ENCODE measurements around the gene BTG3.

BTG3 gene

DNA sequence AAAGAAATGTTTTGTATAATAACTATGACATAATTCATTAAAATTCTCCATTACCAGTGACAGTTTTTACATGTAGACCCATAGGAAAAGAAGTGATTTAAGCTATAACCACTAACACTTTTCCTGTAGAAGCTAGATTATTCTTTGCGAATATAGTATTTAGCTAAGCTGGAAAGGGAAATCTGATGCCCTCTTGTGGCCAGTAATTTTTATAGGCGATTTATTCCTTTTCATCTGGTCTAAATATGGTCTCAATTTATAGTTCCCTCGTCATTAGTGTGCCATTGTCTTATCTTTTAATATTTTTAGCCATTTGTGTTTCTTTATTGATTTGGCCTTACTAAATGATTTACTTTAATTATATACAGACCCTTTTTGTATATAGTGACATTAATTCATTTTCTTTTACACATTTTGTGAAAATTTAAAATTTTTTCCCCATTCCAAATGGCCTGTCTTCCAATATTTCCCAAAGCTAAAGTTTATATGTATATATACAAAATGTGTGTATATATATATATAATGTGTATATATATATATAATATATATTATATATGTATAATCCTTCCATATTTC lies 26.7 kb downstream of the BTG3 start:
- no peak for DNase-seq (ENCODE audit: low read depth in 2 of 2, low spot score in 1 of 2)

DNA sequence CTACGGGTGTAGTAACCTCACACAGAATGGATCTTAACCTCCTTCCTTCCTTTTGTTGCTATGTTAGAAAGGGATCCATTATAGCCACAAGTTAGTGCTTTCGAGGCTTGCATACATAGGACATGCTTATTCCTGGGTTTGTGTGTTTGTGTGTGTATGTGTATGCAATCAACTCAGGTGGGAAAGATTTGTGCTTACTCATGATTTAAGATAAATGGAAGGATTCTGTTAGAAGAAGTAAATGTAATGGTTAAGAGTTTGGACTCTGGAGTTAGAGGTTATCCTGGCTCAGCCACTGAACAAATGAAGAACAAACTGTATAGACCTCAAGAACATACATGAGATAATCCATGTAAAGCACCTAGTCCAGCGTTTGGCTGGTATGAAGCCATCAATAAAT lies 28.8 kb downstream of the BTG3 start:
- no peak for DNase-seq (ENCODE audit: low read depth in 2 of 2, low spot score in 1 of 2)

DNA sequence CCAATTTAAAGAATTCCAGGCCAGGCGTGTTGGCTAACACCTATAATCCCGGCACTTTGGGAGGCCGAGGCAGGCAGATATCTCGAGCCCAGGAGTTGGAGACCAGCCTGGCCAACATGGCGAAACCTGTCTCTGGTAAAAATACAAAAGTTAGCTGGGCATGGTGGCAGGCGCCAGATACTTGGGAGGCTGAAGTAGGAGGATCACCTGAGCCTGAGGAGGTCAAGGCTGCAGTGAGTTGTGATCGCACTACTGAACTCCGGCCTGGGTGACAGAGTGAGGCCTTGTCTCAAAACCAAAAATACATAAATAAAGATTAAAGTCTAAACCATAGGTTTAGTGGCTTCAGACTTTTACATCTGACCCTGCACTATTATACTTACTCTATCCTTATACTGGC lies 32.4 kb downstream of the BTG3 start:
- no peak for DNase-seq (ENCODE audit: low read depth in 2 of 2, low spot score in 1 of 2)

DNA sequence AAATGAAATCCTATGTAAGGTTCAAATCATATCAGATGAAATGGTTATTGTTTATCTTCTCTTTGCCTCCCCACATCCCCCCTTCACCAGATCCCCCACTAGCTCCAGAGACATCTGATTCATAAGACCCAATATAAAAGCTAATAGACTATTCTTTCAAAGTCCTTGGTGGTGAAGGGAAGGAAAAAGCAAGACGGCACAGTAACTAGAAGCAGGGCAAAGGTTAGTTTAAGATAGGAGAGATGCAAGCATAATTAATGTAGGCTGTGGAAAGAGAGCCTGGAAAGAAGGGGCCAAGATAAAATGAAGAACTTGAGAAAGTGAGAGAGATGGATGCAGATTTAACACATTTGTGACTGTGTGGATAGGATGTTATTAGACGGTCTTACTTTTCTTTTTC lies 33.8 kb downstream of the BTG3 start:
- DNase-seq (ENCODE audit: low read depth in 2 of 2, low spot score in 1 of 2), result no peak

DNA sequence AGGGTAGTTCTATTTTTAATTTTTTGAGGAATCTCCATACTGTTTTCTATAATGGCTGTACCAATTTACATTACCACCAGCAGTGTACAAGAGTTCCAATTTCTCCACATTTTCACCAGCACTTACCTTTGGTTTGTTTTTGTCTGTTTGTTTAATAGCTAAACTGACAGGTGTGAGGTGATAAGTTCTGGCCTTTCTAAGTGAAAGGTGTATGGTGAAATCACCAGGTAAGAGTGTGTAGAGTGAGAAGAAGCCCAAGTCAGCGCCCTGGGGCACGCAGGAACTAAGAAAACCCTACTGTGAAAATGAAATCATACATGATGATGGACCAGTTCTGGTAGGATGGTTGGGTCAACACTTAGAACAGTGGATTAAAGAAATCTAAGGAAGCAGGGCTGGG lies 34.5 kb downstream of the BTG3 start:
- no peak for DNase-seq (ENCODE audit: low read depth in 2 of 2, low spot score in 1 of 2)

DNA sequence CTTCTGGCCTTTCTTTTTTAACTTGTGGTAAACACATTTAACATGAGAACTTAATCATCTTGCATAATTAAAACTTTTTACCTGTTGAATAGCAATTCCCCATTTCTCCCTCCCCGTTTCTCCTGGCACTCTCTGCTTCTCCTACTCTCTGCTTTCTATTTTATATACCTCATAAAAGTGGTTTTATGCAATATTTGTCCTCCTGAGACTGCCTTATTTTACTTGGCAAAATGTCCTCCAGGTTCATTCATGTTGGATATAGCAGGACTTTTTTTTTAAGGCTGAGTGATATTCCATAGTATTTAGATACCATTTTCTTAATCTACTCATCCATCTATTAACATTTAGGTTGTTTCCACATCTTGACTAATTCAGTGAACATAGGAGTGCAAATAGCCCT lies 35.0 kb downstream of the BTG3 start:
- no peak for DNase-seq (ENCODE audit: low read depth in 2 of 2, low spot score in 1 of 2)

DNA sequence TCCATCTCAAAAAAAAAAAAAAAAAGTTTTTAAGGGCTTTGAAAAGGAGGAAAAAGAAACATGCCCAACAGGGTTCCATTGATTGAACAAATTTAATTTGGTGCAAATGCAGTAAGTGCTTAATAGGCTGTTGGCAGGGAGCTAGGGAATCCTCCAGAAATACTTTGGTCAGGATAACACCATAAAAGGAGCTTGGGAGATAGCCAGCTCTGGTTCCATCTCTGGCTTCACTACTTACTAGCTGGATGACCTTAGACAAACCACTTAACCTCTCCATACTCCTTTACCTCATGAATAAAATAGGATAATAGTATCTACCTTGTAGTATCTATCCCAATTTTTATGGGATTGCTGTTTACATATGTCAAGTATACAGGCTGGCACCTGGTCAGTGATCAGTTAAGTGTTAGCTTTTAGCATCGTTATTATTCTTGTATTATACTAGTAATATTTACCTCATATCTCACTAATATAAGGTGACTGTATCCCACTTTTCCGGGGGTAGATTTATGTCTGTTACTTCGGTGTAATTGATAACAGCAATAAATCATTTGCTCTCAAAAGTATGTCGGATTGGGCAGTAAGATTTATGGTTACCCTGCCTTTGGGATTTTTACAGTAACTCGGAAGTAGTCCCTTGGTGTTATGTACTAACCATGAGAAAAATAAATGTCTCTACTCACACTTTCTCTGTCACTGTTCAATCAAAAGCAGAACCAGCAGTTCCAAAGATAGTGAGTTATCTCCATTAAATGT lies 36.4 kb downstream of the BTG3 start:
- DNase-seq (ENCODE audit: low read depth in 2 of 2, low spot score in 1 of 2), result no peak

DNA sequence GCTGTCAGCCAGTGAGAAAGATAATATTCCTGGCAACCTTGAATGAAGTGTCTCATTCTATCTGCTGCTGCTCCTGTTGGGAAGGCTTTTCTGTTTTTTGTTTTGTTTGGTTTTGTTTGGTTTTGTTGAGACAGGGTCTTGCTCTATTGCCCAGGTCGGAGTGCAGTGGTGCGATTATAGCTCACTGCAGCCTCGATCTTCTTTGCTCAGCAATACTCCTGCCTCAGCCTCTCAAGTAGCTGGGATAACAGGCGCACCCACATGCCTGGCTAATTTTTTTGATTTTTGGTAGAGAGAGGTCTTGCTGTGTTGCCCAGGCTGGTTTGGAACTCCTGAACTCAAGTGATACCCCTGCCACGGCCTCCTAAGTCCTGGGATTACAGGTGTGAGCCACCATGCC lies 37.6 kb downstream of the BTG3 start:
- DNase-seq (ENCODE audit: low read depth in 2 of 2, low spot score in 1 of 2), result no peak

DNA sequence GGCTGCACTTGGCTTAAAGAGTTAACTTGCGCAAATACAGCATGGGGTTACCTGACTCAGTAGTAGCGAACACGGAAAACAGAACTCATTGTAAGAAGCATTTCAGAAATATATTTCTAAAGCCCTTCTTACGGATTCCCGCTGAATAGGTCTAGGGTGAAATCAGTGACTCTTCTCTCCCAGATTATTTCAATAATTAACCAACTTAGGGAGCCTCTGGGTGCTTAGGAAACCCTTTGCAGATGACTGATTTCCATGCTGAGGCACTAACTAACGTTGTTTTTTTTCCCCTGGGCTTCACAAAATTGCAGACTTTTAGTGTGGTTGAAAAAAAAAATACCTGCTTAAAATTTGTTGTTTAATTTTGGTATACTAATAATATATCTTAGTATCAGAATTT lies 40.3 kb downstream of the BTG3 start:
- DNase-seq (ENCODE audit: low read depth in 2 of 2, low spot score in 1 of 2), result no peak

DNA sequence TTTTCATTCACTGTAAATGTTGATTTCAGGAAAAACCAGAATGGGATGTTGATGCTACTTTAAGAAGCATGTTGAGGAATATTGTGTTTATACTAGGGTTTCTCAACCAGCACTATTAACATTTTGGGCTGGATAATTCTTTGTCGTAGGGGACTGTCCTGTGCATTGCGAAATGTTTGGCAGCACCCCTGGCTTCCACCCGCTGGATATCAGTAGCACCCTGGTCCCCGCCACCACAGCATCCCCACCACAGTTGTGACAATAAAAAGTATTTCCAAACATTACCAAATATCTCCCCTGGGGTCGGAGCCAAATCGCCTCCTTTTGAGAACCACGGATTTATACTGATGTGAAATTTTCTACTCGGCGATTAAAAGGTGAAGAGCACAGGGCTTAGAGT lies 41.9 kb downstream of the BTG3 start:
- no peak for DNase-seq (ENCODE audit: low read depth in 2 of 2, low spot score in 1 of 2)

DNA sequence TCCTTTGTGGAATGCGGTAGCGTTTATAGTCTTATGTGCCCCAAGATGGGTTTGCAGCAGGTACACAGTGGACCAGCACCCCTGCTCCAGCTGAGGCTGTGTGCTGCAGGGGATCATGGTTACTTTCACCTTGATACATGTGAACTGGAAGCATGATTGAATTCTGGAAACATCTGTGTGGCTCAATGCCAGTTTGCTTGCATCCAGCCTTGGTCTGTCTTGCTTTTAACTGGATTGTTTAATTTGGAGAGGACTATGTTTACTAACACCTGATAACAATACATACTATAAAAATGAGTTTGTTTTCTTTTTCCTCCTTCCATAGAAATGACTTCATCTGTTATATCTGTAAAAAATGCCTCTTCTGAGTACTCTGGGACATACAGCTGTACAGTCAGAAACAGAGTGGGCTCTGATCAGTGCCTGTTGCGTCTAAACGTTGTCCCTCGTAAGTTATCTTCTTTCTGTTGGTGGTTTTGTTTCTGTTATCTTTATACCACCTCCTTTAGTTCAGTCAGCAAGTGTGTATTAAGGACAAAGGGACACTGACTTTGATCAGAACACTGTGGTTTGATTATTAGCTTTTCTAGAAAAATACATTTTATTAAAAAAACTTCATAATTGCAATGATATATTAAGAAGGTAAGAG lies 52.2 kb downstream of the BTG3 start:
- DNase-seq (ENCODE audit: low read depth in 2 of 2, low spot score in 1 of 2), result no peak

DNA sequence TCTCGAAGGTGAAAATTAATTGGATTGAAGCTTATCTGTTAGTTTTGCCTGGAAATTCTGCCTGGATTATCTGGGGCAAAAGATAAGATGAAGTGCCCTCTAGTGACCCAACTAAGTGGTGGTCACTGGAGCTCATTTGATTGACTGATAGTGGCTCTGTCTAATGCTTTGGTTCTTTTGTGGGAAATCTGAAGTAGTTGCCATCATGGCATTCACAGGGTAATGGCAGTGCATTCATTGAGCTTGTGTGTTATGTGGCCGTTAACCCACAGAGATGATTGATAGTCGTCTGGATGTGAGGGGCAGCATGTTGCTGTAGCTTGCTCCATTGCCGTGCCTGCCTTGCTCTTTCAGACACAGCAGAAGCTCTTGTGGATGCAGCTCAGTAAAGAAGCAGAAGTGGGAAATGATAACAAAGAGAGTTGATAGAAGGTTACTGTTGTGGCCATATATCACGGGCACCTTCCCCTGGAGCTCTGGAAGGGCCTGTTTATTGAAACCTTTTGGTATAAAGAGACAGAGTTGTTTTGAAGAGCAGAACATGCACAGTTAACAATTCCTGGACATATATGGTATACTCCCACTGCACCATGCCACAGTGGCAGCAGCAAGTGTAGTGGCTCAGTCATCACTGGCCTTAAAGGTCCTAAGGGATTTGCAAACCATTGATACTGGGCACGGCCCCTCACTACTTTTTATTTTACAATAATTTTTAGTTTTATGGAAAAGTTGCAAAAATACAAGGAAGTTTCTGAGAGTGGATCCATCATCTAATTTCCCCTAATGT lies 57.8 kb downstream of the BTG3 start:
- no peak for DNase-seq (ENCODE audit: low read depth in 2 of 2, low spot score in 1 of 2)

DNA sequence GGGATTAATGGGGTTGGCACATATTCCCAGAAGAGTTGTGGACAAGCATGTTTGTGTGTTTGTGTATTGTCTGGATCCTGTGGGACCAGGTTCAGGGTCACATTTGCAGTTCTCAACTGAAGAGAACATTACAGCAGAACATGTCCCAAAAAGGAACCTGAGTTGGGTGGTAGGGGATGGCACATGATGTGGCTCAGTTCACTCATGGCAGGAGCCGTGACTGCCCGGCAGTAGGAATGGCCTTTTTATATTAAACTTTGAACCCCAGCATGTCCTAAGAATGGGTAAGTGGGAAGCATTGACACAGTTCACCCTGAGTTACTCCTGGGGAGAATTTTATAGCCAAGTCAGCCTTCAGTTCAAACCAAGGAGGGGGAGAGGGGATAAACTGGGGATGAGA lies 58.6 kb downstream of the BTG3 start:
- DNase-seq (ENCODE audit: low read depth in 2 of 2, low spot score in 1 of 2), result no peak

DNA sequence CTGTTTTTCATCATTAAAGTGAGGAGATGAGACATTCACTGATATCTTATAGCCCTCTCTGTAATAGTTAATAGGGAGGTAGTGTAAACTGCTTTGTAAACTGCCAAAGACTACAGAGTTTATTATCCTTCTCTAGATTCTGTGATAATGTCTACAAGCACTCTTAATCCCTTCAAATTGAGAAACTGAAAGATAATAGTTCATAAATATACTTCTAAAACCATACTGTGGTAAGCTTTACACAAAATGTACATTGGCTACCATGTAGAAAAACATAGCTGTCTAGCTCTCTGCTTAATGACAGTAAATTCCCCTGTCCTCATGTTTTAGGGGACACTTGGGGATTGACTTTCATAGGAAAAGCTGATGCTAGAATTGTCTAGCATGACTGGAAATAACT lies 60.3 kb downstream of the BTG3 start:
- DNase-seq (ENCODE audit: low read depth in 2 of 2, low spot score in 1 of 2), result no peak

DNA sequence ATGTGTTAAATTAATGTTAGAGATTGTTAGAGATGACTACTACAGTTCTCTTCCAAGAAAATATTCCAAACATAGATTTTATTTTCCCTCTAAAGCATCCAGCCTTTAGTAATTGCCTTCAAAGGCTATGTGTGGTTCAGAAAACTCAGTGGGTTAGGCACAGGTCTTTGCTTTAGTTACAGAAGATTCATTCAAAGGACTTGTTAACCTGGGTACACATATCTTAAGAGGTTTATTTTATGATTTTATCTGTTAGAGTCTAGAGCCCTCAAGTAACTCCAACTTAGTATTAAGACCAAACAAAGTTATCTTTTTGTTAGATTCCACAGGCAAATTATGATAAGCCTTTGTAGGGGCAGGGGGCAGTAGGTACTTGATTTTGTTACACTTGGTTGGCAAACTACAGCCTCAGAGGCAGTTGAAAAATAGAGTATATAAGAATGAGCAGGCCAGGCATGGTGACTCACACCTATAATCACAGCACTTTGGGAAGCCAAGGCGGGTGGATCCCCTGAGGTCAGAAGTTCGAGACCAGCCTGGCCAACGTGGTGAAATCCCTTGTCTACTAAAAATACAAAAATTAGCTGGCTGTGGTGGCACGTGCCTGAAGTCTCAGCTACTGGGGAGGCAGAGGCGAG lies 61.9 kb downstream of the BTG3 start:
- DNase-seq (ENCODE audit: low read depth in 2 of 2, low spot score in 1 of 2), result no peak

DNA sequence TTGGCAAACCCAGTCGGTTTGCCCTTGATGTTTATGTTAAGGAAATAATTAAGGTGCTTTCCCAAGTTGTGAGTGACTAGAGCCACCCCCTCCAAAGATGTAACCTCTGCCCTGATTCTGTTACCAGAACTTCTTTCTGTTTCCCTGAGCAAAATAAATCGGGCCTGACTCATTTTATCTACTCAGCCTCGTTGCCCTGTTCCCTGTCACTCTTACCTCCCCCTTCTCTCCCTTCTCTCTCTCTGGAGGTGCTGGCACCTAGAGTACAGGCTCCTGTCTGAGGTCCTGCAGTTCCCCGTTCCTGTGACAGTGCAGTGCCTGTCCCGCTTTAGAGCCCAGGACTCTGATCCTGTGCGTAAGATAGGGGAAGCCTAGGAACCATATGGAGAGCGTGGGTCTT lies 64.4 kb downstream of the BTG3 start:
- DNase-seq (ENCODE audit: low read depth in 2 of 2, low spot score in 1 of 2), result no peak

DNA sequence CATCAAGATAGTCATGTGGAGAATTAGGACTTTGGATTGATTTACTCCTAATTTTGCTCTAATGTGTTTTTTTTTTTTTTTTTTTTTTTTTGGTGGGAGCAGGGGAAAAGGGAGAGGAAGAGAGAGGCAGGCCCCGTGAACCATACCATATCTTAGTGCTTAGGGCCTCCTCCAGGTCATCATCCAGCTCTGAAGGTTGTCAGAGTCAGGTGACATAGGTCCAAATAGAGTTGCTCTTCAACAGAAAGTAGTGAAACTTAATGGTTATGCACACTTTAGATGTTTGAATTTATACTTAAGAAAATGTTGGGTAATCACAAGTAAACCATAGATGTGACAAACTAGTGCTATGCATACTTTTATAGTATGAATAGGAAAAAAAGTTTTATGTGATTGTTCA lies 67.7 kb downstream of the BTG3 start:
- DNase-seq (ENCODE audit: low read depth in 2 of 2, low spot score in 1 of 2), result no peak
